Liver (tissue), 9 donors: Measurements from ENCODE around the gene GRAMD4. TPM values are rescaled to one million over a fixed set of nuclear protein-coding genes. Genes with fewer than 3 reads are reported as not detected.

Source experiments
- DNase-seq: peaks from one replicate; pipeline ENCODE4 v3.0.0-alpha.2; 2017; ENCODE audit warnings: low spot score
- H3K27ac ChIP-seq, 2 donors: one replicate each; pipeline ENCODE4 v1.7.0; 2013; ENCODE audit warnings: inconsistent platforms in 2 of 2, low read length in 2 of 2, control low read depth in 1 of 2, low read depth in 1 of 2, mild to moderate bottlenecking in 1 of 2
- H3K27me3 ChIP-seq, 4 donors: one replicate each; pipeline versions ENCODE4 v1.6.1 to v1.7.0; 2013; ENCODE audit warnings: low read length in 3 of 4, inconsistent platforms in 1 of 4, mild to moderate bottlenecking in 1 of 4, moderate library complexity in 1 of 4; ENCODE audit not compliant: control insufficient read depth in 4 of 4, insufficient read depth in 4 of 4
- H3K36me3 ChIP-seq, 4 donors: one replicate each; pipeline versions ENCODE4 v1.6.1 to v1.7.0; 2013; ENCODE audit warnings: low read length in 3 of 4, mild to moderate bottlenecking in 3 of 4, low read depth in 1 of 4, moderate library complexity in 1 of 4; ENCODE audit not compliant: control insufficient read depth in 4 of 4, insufficient read depth in 3 of 4
- H3K4me1 ChIP-seq, 4 donors: one replicate each; pipeline versions ENCODE4 v1.6.1 to v1.7.0; 2013; ENCODE audit warnings: low read length in 3 of 4, mild to moderate bottlenecking in 3 of 4, moderate library complexity in 1 of 4; ENCODE audit not compliant: control insufficient read depth in 4 of 4, insufficient read depth in 4 of 4
- H3K4me3 ChIP-seq, 3 donors: one replicate each; pipeline versions ENCODE4 v1.6.1 to v1.7.0; 2013; ENCODE audit warnings: low read length in 3 of 3, control low read depth in 1 of 3, low read depth in 1 of 3, mild to moderate bottlenecking in 1 of 3
- H3K9ac ChIP-seq, 2 donors: one replicate each; pipeline ENCODE4 v1.7.0; 2013; ENCODE audit warnings: low read length in 2 of 2, mild to moderate bottlenecking in 2 of 2, moderate library complexity in 2 of 2, control low read depth in 1 of 2, low read depth in 1 of 2
- H3K9me3 ChIP-seq, 4 donors: one replicate each; pipeline versions ENCODE4 v1.6.1 to v1.7.0; 2013; ENCODE audit warnings: low read length in 3 of 4; ENCODE audit not compliant: control insufficient read depth in 4 of 4
- CTCF ChIP-seq: fragments of 150-350 bp; IDR thresholded peaks from 2 replicates; pipeline ENCODE4 v1.5.1; 2017; ENCODE audit warnings: improper control_type of control experiment, low read depth, low read length; ENCODE audit not compliant: missing input control
- EGR1 ChIP-seq, 2 donors: IDR thresholded peaks; 2 replicates each; pipeline ENCODE4 v1.6.1; 2016 to 2018; ENCODE audit warnings: antibody characterized with exemption in 2 of 2, low read depth in 2 of 2
- FOXA1 ChIP-seq: IDR thresholded peaks from 2 replicates; pipeline ENCODE4 v1.6.1; 2016; ENCODE audit warnings: antibody characterized with exemption
- FOXA2 ChIP-seq: IDR thresholded peaks from 2 replicates; pipeline ENCODE4 v1.6.1; 2016; ENCODE audit warnings: antibody characterized with exemption
- GABPA ChIP-seq, 2 donors: IDR thresholded peaks in 1 of 2; conservative IDR thresholded peaks in 1 of 2; 2 replicates each; pipeline ENCODE4 v1.6.1; 2016; ENCODE audit warnings: antibody characterized with exemption in 2 of 2, mild to moderate bottlenecking in 1 of 2, moderate library complexity in 1 of 2
- HNF4A ChIP-seq, 2 donors: conservative IDR thresholded peaks; 2 replicates each; pipeline ENCODE4 v1.6.1; 2016; ENCODE audit warnings: antibody characterized with exemption in 2 of 2, mild to moderate bottlenecking in 2 of 2
- HNF4G ChIP-seq: IDR thresholded peaks from 2 replicates; pipeline ENCODE4 v1.6.1; 2016; ENCODE audit warnings: antibody characterized with exemption
- JUND ChIP-seq, 2 donors: IDR thresholded peaks; 2 replicates each; pipeline ENCODE4 v1.6.1; 2016; ENCODE audit warnings: antibody characterized with exemption in 2 of 2
- MAX ChIP-seq: IDR thresholded peaks from 2 replicates; pipeline ENCODE4 v1.6.1; 2016; ENCODE audit warnings: antibody characterized with exemption
- NR2F2 ChIP-seq: IDR thresholded peaks from 2 replicates; pipeline ENCODE4 v1.6.1; 2016; ENCODE audit warnings: antibody characterized with exemption
- RAD21 ChIP-seq, 2 donors: IDR thresholded peaks; 2 replicates each; pipeline ENCODE4 v1.6.1; 2016; ENCODE audit warnings: antibody characterized with exemption in 2 of 2, mild to moderate bottlenecking in 2 of 2
- RXRA ChIP-seq, 2 donors: IDR thresholded peaks; 2 replicates each; pipeline ENCODE4 v1.6.1; 2017 to 2018; ENCODE audit warnings: antibody characterized with exemption in 2 of 2, mild to moderate bottlenecking in 1 of 2
- SP1 ChIP-seq: IDR thresholded peaks from 2 replicates; pipeline ENCODE4 v1.6.1; 2018; ENCODE audit warnings: antibody characterized with exemption, mild to moderate bottlenecking
- TAF1 ChIP-seq: conservative IDR thresholded peaks from 2 replicates; pipeline ENCODE4 v1.6.1; 2016; ENCODE audit warnings: antibody characterized with exemption, mild to moderate bottlenecking
- YY1 ChIP-seq: IDR thresholded peaks from 2 replicates; pipeline ENCODE4 v1.6.1; 2016; ENCODE audit warnings: antibody characterized with exemption, mild to moderate bottlenecking
- WGBS: extraction: QIAGEN DNeasy Blood & Tissue Kit; methylation state at CpG from one replicate; pipeline ENCODE4 v1.1.7; 2013; 5-methylcytosine and 5-hydroxymethylcytosine counted together
- polyA plus RNA-seq, 2 donors: library from polyadenylated mRNA; stranded (reverse) in 1 of 2; unstranded in 1 of 2; fragments of 200-250 nt in 1 of 2; fragments of >200 nt in 1 of 2; fragmentation: Nextera tagmentation in 1 of 2; extraction: Ambion mirVana in 1 of 2; gene quantifications; one replicate each; pipeline versions ENCODE4 v1.2.1 to v1.2.3, GENCODE V29; 2013 to 2015
- total RNA-seq, 2 donors: library from RNA; depleted of rRNA; stranded (reverse); fragments of >200 nt; gene quantifications; one replicate each; pipeline ENCODE4 v1.2.3, GENCODE V29; 2014
- TF ChIP-seq, protein P1 (sequence below): IDR thresholded peaks from 2 replicates; pipeline ENCODE4 v1.6.1; 2016; ENCODE audit warnings: antibody characterized with exemption
- TF ChIP-seq, protein P2 (sequence below): IDR thresholded peaks from 2 replicates; pipeline ENCODE4 v1.6.1; 2016; ENCODE audit warnings: antibody characterized with exemption, mild to moderate bottlenecking
- donor health status: healthy.
- donor health status: healthy.
- donor health status: healthy.
- donor health status: healthy.
- donor health status: healthy.

The GRAMD4 gene
- total and polyA plus RNA-seq, 4 donors, result 2.7 to 53.5 (median 21.6) TPM

DNA sequence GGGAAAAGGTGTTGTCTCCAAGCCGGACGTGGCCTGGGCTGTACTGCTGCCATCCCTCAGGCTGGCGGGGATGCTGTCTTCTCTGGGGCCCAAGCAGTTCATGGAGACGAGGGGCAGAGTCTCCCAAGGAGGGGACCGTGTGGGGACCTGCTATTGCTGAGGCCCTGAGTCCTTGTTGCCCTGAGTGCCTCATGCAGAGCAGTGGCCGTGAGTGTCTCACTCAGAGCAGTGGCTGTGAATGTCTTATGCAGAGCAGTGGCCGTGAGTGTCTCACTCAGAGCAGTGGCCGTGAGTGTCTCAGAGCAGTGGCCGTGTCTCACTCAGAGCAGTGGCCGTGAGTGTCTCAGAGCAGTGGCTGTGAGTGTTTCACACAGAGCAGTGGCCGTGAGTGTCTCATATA is 54.7 kb downstream of the GRAMD4 start:
- Histone ChIP-seq H3K4me3 (no peak overlapping the region), H3K9ac (no peak overlapping the region), H3K27ac (no peak overlapping the region), H3K27me3 (no peaks in the 10 kb centered on the region), H3K36me3 (peaks cover 13 to 52% (median 19%) of the 10 kb centered on the region in 4 donors), H3K9me3 (no peaks in the 10 kb centered on the region), H3K4me1 (peaks cover 0 to 5% (median under 1%) of the 10 kb centered on the region in 4 donors)
- no peak for TF ChIP-seq HNF4G
- no peak for TF ChIP-seq RXRA (IDR thresholded peaks at IDR 0.05)
- no peak for TF ChIP-seq EGR1 (IDR thresholded peaks at IDR 0.05; ENCODE audit: low read depth in 2 of 2)
- no peak for TF ChIP-seq GABPA (IDR thresholded peaks at IDR 0.05 in 1 of 2, conservative IDR thresholded peaks at IDR 0.05 in 1 of 2)
- no peak for DNase-seq
- WGBS, result 93% methylated on average over 11 of the region's 11 CpGs

GRCh38 chr22:46675479-46675878 is 55.3 kb downstream of the GRAMD4 start:
- H3K27ac ChIP-seq, result no peak overlapping the region
- TF ChIP-seq NR2F2, result no peak
- TF ChIP-seq EGR1 (IDR thresholded peaks at IDR 0.05; ENCODE audit: low read depth in 2 of 2), result no peak
- TF ChIP-seq HNF4A (conservative IDR thresholded peaks at IDR 0.05), result no peak
- TF ChIP-seq, protein P1, sequence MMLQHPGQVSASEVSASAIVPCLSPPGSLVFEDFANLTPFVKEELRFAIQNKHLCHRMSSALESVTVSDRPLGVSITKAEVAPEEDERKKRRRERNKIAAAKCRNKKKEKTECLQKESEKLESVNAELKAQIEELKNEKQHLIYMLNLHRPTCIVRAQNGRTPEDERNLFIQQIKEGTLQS, result no peak
- TF ChIP-seq MAX, result no peak
- no peak for TF ChIP-seq YY1
- no peak for TF ChIP-seq SP1
- TF ChIP-seq JUND (IDR thresholded peaks at IDR 0.05), result no peak
- TF ChIP-seq CTCF, result no peak
- TF ChIP-seq, protein P2, sequence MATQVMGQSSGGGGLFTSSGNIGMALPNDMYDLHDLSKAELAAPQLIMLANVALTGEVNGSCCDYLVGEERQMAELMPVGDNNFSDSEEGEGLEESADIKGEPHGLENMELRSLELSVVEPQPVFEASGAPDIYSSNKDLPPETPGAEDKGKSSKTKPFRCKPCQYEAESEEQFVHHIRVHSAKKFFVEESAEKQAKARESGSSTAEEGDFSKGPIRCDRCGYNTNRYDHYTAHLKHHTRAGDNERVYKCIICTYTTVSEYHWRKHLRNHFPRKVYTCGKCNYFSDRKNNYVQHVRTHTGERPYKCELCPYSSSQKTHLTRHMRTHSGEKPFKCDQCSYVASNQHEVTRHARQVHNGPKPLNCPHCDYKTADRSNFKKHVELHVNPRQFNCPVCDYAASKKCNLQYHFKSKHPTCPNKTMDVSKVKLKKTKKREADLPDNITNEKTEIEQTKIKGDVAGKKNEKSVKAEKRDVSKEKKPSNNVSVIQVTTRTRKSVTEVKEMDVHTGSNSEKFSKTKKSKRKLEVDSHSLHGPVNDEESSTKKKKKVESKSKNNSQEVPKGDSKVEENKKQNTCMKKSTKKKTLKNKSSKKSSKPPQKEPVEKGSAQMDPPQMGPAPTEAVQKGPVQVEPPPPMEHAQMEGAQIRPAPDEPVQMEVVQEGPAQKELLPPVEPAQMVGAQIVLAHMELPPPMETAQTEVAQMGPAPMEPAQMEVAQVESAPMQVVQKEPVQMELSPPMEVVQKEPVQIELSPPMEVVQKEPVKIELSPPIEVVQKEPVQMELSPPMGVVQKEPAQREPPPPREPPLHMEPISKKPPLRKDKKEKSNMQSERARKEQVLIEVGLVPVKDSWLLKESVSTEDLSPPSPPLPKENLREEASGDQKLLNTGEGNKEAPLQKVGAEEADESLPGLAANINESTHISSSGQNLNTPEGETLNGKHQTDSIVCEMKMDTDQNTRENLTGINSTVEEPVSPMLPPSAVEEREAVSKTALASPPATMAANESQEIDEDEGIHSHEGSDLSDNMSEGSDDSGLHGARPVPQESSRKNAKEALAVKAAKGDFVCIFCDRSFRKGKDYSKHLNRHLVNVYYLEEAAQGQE, result no peak
- no peak for TF ChIP-seq TAF1
- TF ChIP-seq RAD21 (IDR thresholded peaks at IDR 0.05), result no peak
- TF ChIP-seq HNF4G, result no peak
- no peak for TF ChIP-seq FOXA2
- no peak for TF ChIP-seq FOXA1
- WGBS, result 97% methylated on average over 13 of the region's 13 CpGs
- H3K36me3 ChIP-seq, result peaks cover 11 to 46% (median 16%) of the 10 kb centered on the region in 4 donors
- no peak overlapping the region for H3K9ac ChIP-seq
- peaks cover 0 to 5% (median under 1%) of the 10 kb centered on the region in 4 donors for H3K4me1 ChIP-seq
- no peak for DNase-seq
- H3K4me3 ChIP-seq, result no peak overlapping the region
- H3K27me3 ChIP-seq, result no peaks in the 10 kb centered on the region
- H3K9me3 ChIP-seq, result no peaks in the 10 kb centered on the region
